IMR-90 (cell line): ENCODE data around the gene FAM131C. TPM values are rescaled to one million over a fixed set of nuclear protein-coding genes. Genes with fewer than 3 reads are reported as not detected.

Experiments used
- CEBPB ChIP-seq: IDR thresholded peaks from 2 replicates; pipeline ENCODE4 v1.6.1; 2012; ENCODE audit warnings: low read depth, low read length, improper control_type of control experiment
- MAFK ChIP-seq: IDR thresholded peaks from 2 replicates; pipeline ENCODE4 v1.6.1; 2012; ENCODE audit warnings: low read depth, low read length, improper control_type of control experiment
- polyA plus RNA-seq, 3 experiments: library from polyadenylated mRNA; depleted of rRNA; stranded (reverse); fragments of >200 nt; gene quantifications; 2 replicates each; pipeline ENCODE4 v1.2.3, GENCODE V29; 2012; ENCODE audit warnings: low replicate concordance in 1 of 3
- total RNA-seq: library from RNA; depleted of rRNA; stranded (reverse); fragments of >200 nt; gene quantifications from 2 replicates; pipeline ENCODE4 v1.2.3, GENCODE V29; 2012

Gene FAM131C
- total and polyA plus RNA-seq, 2 of the 4 experiments (the other 2 are of a cell fraction): 0.18 to 1.0 TPM

- TF ChIP-seq MAFK (no peak), CEBPB (no peak)
These were observed 41.3 kb upstream of the FAM131C start (continued) for GRCh38 chr1:16114527-16115467.
